GM13977 (cell line): ENCODE results near the gene NDUFS2.

Source experiments
- DNase-seq: peaks from one replicate; pipeline ENCODE4 v3.0.0; 2012; ENCODE audit warnings: low spot score
- CTCF ChIP-seq: IDR thresholded peaks from 2 replicates; pipeline ENCODE4 v1.5.1; 2012; ENCODE audit warnings: mild to moderate bottlenecking, control low read depth; ENCODE audit not compliant: insufficient read depth; ENCODE audit errors: extremely low read depth, missing control alignments
- in situ Hi-C: fragments of 300-500 bp; cut with MboI; formaldehyde crosslinking; loops from one replicate; pipeline ENCODE4 v1.12.0; 2022; ENCODE audit warnings: low sequenced_read_pairs, low pct_unique_long_range_greater_than_20kb, mixed read lengths, inconsistent platforms; ENCODE audit not compliant: unreplicated experiment

The NDUFS2 gene

GRCh38 chr1:161185282-161185682 is 16.9 kb upstream of the NDUFS2 start:
- in situ Hi-C loops, result loop anchor here (25.0 kb wide), 1 partner anchor 527 kb away; the partner anchor contains the start of genes FCRLA and FCRLB
- no peak for TF ChIP-seq CTCF
- DNase-seq, result peak; percentile 88

- in situ Hi-C loops, result loop anchor here (25.0 kb wide), 1 partner anchor 526 kb away; the partner anchor contains the start of genes FCRLA and FCRLB
- DNase-seq, result no peak
- TF ChIP-seq CTCF, result no peak
Measured at GRCh38 chr1:161185732-161186311, 16.3 kb upstream of the NDUFS2 start.

- in situ Hi-C loops, result loop anchor here (25.0 kb wide), 1 partner anchor 525 kb away; the partner anchor contains the start of genes FCRLA and FCRLB
- no peak for DNase-seq
Measured at GRCh38 chr1:161187311-161187710, 14.9 kb upstream of the NDUFS2 start.

GRCh38 chr1:161188381-161188780 is 13.8 kb upstream of the NDUFS2 start:
- no peak for DNase-seq
- in situ Hi-C loops, result loop anchor here (25.0 kb wide), 1 partner anchor 524 kb away; the partner anchor contains the start of genes FCRLA and FCRLB
- no peak for TF ChIP-seq CTCF

More at GRCh38 chr1:161187311-161187710, 14.9 kb upstream of the NDUFS2 start:
- no peak for TF ChIP-seq CTCF

- TF ChIP-seq CTCF, result no peak
- no peak for DNase-seq
- in situ Hi-C loops, result loop anchor here (25.0 kb wide), 1 partner anchor 523 kb away; the partner anchor contains the start of genes FCRLA and FCRLB
Measured at GRCh38 chr1:161189036-161189435, 13.1 kb upstream of the NDUFS2 start.

- TF ChIP-seq CTCF, result no peak
- in situ Hi-C loops, result loop anchor here (25.0 kb wide), 1 partner anchor 521 kb away; the partner anchor contains the start of genes FCRLA and FCRLB
- DNase-seq, result no peak
Measured at GRCh38 chr1:161190962-161191521, 11.1 kb upstream of the NDUFS2 start.
